Measurements from ENCODE around the gene TSHZ2. TPM values are rescaled to one million over a fixed set of nuclear protein-coding genes. Genes with fewer than 3 reads are reported as not detected.

The TSHZ2 gene
- total and polyA plus RNA-seq, 2 donors (not counting 1 experiment from before 2014, with no cell fraction given), result 1.00 to 5.7 TPM

DNA sequence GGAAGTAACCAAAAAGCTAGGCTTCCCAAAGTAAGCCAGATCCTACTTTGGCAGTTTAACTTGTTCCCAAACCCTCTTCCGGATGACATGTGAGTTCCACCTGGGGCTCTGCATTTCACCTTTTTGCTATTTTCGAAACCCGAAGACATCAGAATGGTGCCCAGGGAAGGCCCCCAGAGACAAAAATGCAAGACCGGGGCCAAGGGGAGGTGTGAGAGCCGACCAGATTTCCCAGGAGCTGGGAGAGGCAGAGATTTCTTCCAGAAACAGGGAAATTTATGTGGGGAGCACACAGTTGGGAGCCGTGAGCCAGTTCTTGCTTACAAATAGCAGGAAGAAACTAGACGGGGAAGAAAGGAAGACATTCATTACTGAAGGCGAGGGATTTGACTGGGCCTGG, 411.8 kb downstream of the TSHZ2 start:
- no peak overlapping the region for H3K9ac ChIP-seq (ENCODE audit: low read length)
- DNase-seq, result no peak
- ChIA-PET CTCF (no interaction called here), POLR2A (no interaction called here)
- intact Hi-C loops (cut with micrococcal nuclease), result no loop called here
- no peaks in the 10 kb centered on the region for H3K4me1 Mint-ChIP-seq
- H3K27ac ChIP-seq (ENCODE audit: low read length in 2 of 2), result no peak overlapping the region
- H3K4me2 ChIP-seq (replicated peaks; ENCODE audit: low read depth, low read length, poor library complexity, severe bottlenecking), result no peak overlapping the region
- no peaks in the 10 kb centered on the region for H3K4me1 ChIP-seq (ENCODE audit: control insufficient read depth in 2 of 2, insufficient read depth in 2 of 2, low read length in 2 of 2)
- H2AFZ ChIP-seq (ENCODE audit: insufficient read depth, low read depth, low read length, poor library complexity, severe bottlenecking), result no peak overlapping the region
- no peak overlapping the region for H3K27ac Mint-ChIP-seq
- H3K9me3 ChIP-seq (ENCODE audit: control extremely low read depth in 1 of 3, control insufficient read depth in 2 of 3, insufficient read depth in 1 of 3, low read length in 2 of 3), result no peaks in the 10 kb centered on the region
- H3K79me2 ChIP-seq (ENCODE audit: control insufficient read depth, insufficient read depth, low read length), result no peaks in the 10 kb centered on the region
- peaks cover 8% of the 10 kb centered on the region for H3K27me3 Mint-ChIP-seq
- no peaks in the 10 kb centered on the region for H3K27me3 ChIP-seq (replicated peaks in 1 of 4; ENCODE audit: control extremely low read depth in 1 of 4, control insufficient read depth in 3 of 4, insufficient read depth in 4 of 4, low read length in 3 of 4)
- TF ChIP-seq CTCF (IDR thresholded peaks at IDR 0.05) (no peak), EZH2 (IDR thresholded peaks at IDR 0.05; ENCODE audit: borderline replicate concordance, insufficient read depth, low read depth, low read length, poor library complexity, severe bottlenecking) (no peak)
- WGBS (ENCODE audit: insufficient coverage), result 85% methylated on average over 8 of the region's 8 CpGs
- H3K4me3 ChIP-seq (ENCODE audit: control extremely low read depth in 1 of 5, extremely low read depth in 1 of 5, insufficient read depth in 1 of 5, low read depth in 2 of 5, low read length in 4 of 5), result no peak overlapping the region
- no peaks in the 10 kb centered on the region for H3K9me3 Mint-ChIP-seq (ENCODE audit: insufficient read depth)
- H3K36me3 ChIP-seq (replicated peaks in 1 of 2; ENCODE audit: control extremely low read depth in 1 of 2, control insufficient read depth in 1 of 2, extremely low read depth in 1 of 2, insufficient read depth in 2 of 2, low read length in 1 of 2), result no peaks in the 10 kb centered on the region
- H3K4me3 Mint-ChIP-seq, result no peak overlapping the region
- no peaks in the 10 kb centered on the region for H4K20me1 ChIP-seq (ENCODE audit: control insufficient read depth, insufficient read depth, low read length, poor library complexity, severe bottlenecking)
- ATAC-seq (ENCODE audit: low read depth), result no peak

DNA sequence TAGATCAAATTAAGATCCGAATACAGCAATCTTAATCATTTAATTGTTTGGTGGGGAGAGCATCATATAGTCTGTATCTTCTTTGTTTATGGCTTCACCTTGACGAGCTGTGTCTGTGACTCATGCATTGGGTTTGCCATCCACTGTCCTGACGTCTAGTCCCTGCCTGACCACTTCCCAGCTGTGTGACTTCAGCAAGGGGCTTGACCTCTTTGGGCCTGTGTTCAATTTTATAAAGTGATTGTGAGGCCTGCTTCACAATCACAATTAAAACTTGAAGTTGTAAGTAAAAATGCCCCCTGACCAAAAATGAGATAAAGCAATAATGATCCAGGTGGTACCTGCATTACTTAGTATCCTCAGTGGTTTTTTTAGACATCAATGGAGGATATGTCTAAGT, 412.2 kb downstream of the TSHZ2 start:
- H3K27me3 ChIP-seq (replicated peaks in 1 of 4; ENCODE audit: control extremely low read depth in 1 of 4, control insufficient read depth in 3 of 4, insufficient read depth in 4 of 4, low read length in 3 of 4), result no peaks in the 10 kb centered on the region
- 93% methylated on average over 2 of the region's 3 CpGs for WGBS (ENCODE audit: insufficient coverage)
- intact Hi-C loops (cut with micrococcal nuclease), result no loop called here
- Mint-ChIP-seq H3K27me3 (peaks cover 12% of the 10 kb centered on the region), H3K4me1 (no peaks in the 10 kb centered on the region), H3K4me3 (no peak overlapping the region), H3K9me3 (ENCODE audit: insufficient read depth) (no peaks in the 10 kb centered on the region), H3K27ac (no peak overlapping the region)
- POLR2A ChIA-PET, result no interaction called here
- H3K4me3 ChIP-seq (ENCODE audit: control extremely low read depth in 1 of 5, extremely low read depth in 1 of 5, insufficient read depth in 1 of 5, low read depth in 2 of 5, low read length in 4 of 5), result no peak overlapping the region
- ATAC-seq (ENCODE audit: low read depth) (no peak), DNase-seq (no peak)
- no peaks in the 10 kb centered on the region for H3K9me3 ChIP-seq (ENCODE audit: control extremely low read depth in 1 of 3, control insufficient read depth in 2 of 3, insufficient read depth in 1 of 3, low read length in 2 of 3)
- H2AFZ ChIP-seq (ENCODE audit: insufficient read depth, low read depth, low read length, poor library complexity, severe bottlenecking), result no peak overlapping the region
- no peaks in the 10 kb centered on the region for H4K20me1 ChIP-seq (ENCODE audit: control insufficient read depth, insufficient read depth, low read length, poor library complexity, severe bottlenecking)
- CTCF ChIA-PET, result no interaction called here
- TF ChIP-seq CTCF (IDR thresholded peaks at IDR 0.05) (no peak), EZH2 (IDR thresholded peaks at IDR 0.05; ENCODE audit: borderline replicate concordance, insufficient read depth, low read depth, low read length, poor library complexity, severe bottlenecking) (no peak)
- H3K36me3 ChIP-seq (replicated peaks in 1 of 2; ENCODE audit: control extremely low read depth in 1 of 2, control insufficient read depth in 1 of 2, extremely low read depth in 1 of 2, insufficient read depth in 2 of 2, low read length in 1 of 2), result no peaks in the 10 kb centered on the region
- H3K79me2 ChIP-seq (ENCODE audit: control insufficient read depth, insufficient read depth, low read length), result no peaks in the 10 kb centered on the region
- no peaks in the 10 kb centered on the region for H3K4me1 ChIP-seq (ENCODE audit: control insufficient read depth in 2 of 2, insufficient read depth in 2 of 2, low read length in 2 of 2)
- H3K9ac ChIP-seq (ENCODE audit: low read length), result no peak overlapping the region
- H3K27ac ChIP-seq (ENCODE audit: low read length in 2 of 2), result no peak overlapping the region
- H3K4me2 ChIP-seq (replicated peaks; ENCODE audit: low read depth, low read length, poor library complexity, severe bottlenecking), result no peak overlapping the region
